HPDE6-E6E7 (cell line): ENCODE measurements around the gene TBL1X.
"Not testable (repeated sequence)": the region's sequence is repeated elsewhere in the genome, so short reads cannot be mapped to it uniquely, and the experiment has no call there.

ENCODE experiments used
- DNase-seq: peaks from one replicate; pipeline ENCODE4 v3.0.0; 2011; ENCODE audit warnings: missing footprints; ENCODE audit errors: extremely low spot score

Gene TBL1X

GRCh38 chrX:9459186-9459748 lies 5.6 kb upstream of the TBL1X start:
- DNase-seq: no peak

GRCh38 chrX:9461087-9461486 lies 3.8 kb upstream of the TBL1X start:
- no peak for DNase-seq

- DNase-seq: no peak
Measured at GRCh38 chrX:9462456-9462855, 2.4 kb upstream of the TBL1X start.

- no peak for DNase-seq
Measured at GRCh38 chrX:9465380-9466123, 694 bp downstream of the TBL1X start.

GRCh38 chrX:9466124-9466495 lies 1.3 kb downstream of the TBL1X start:
- no peak for DNase-seq

GRCh38 chrX:9466736-9467135 lies 1.9 kb downstream of the TBL1X start:
- no peak for DNase-seq

- DNase-seq: no peak
Measured at GRCh38 chrX:9467146-9467545, 2.3 kb downstream of the TBL1X start.

- no peak for DNase-seq
Measured at GRCh38 chrX:9467751-9468150, 2.9 kb downstream of the TBL1X start.

- DNase-seq: no peak
Measured at GRCh38 chrX:9471571-9471985, 6.7 kb downstream of the TBL1X start.

GRCh38 chrX:9473708-9474107 lies 8.8 kb downstream of the TBL1X start:
- DNase-seq: no peak

GRCh38 chrX:9475417-9475816 lies 10.6 kb downstream of the TBL1X start:
- DNase-seq: not testable (repeated sequence)

- DNase-seq: no peak
Measured at GRCh38 chrX:9475984-9476383, 11.1 kb downstream of the TBL1X start.

GRCh38 chrX:9476810-9477575 lies 12.1 kb downstream of the TBL1X start:
- no peak for DNase-seq

GRCh38 chrX:9482408-9482807 lies 17.6 kb downstream of the TBL1X start:
- no peak for DNase-seq

- DNase-seq: no peak
Measured at GRCh38 chrX:9482837-9483236, 18.0 kb downstream of the TBL1X start.

GRCh38 chrX:9483376-9483775 lies 18.5 kb downstream of the TBL1X start:
- no peak for DNase-seq

- no peak for DNase-seq
Measured at GRCh38 chrX:9486786-9487387, 22.0 kb downstream of the TBL1X start.

GRCh38 chrX:9488586-9488985 lies 23.7 kb downstream of the TBL1X start:
- DNase-seq: no peak

GRCh38 chrX:9489234-9489633 lies 24.4 kb downstream of the TBL1X start:
- no peak for DNase-seq

GRCh38 chrX:9492901-9493300 lies 28.0 kb downstream of the TBL1X start:
- DNase-seq: no peak

GRCh38 chrX:9493936-9494335 lies 29.1 kb downstream of the TBL1X start:
- DNase-seq: no peak

- DNase-seq: no peak
Measured at GRCh38 chrX:9494771-9495170, 29.9 kb downstream of the TBL1X start.

- no peak for DNase-seq
Measured at GRCh38 chrX:9495496-9495895, 30.6 kb downstream of the TBL1X start.
